CD4-positive, alpha-beta memory T cell (primary cell): ENCODE measurements around the gene AMIGO2. TPM values are rescaled to one million over a fixed set of nuclear protein-coding genes. Genes with fewer than 3 reads are reported as not detected.

Source experiments
- CTCF ChIA-PET: fragments of 350-600 bp; sonication (Branson Sonifier 250); formaldehyde crosslinking; loops from one replicate; lab custom pipeline; 2021; ENCODE audit warnings: inconsistent platforms; ENCODE audit not compliant: partially characterized antibody; lab: Charles Lee
- POLR2A ChIA-PET: fragments of 350-600 bp; sonication (Branson Sonifier 250); formaldehyde crosslinking; loops from one replicate; lab custom pipeline; 2021; ENCODE audit not compliant: partially characterized antibody; lab: Charles Lee
- DNase-seq, 5 donors: peaks; one replicate each; pipeline versions ENCODE4 v3.0.0 to v3.0.0-alpha.2; 2020 to 2022; ENCODE audit warnings: mixed read lengths in 1 of 5
- H3K27ac ChIP-seq: one replicate; pipeline ENCODE4 v1.7.0; 2013; ENCODE audit warnings: low read depth, low read length
- H3K27me3 ChIP-seq: 2 replicates; pipeline ENCODE4 v1.7.0; 2013; ENCODE audit warnings: mild to moderate bottlenecking, low read length, moderate library complexity; ENCODE audit not compliant: insufficient read depth
- H3K36me3 ChIP-seq: 2 replicates; pipeline ENCODE4 v1.7.0; 2013; ENCODE audit warnings: mild to moderate bottlenecking, low read length, moderate library complexity; ENCODE audit not compliant: insufficient read depth
- H3K4me1 ChIP-seq: 2 replicates; pipeline ENCODE4 v1.7.0; 2013; ENCODE audit warnings: mild to moderate bottlenecking, low read length, moderate library complexity; ENCODE audit not compliant: insufficient read depth
- H3K4me3 ChIP-seq, 2 donors: one replicate each; pipeline ENCODE4 v1.7.0; 2013; ENCODE audit warnings: low read length in 2 of 2, mild to moderate bottlenecking in 1 of 2
- H3K9me3 ChIP-seq, 2 donors: one replicate each; pipeline ENCODE4 v1.7.0; 2013; ENCODE audit warnings: low read length in 2 of 2, control low read depth in 1 of 2; ENCODE audit not compliant: control insufficient read depth in 1 of 2
- H3K27ac Mint-ChIP-seq, 7 donors: one replicate each; pipeline ENCODE4 v1.8.0; 2020 to 2021; ENCODE audit warnings: mixed read lengths in 7 of 7, mild to moderate bottlenecking in 6 of 7, inconsistent platforms in 3 of 7, moderate library complexity in 3 of 7
- H3K27me3 Mint-ChIP-seq, 2 donors: one replicate each; pipeline ENCODE4 v1.8.0; 2020 to 2021; ENCODE audit warnings: mixed read lengths in 2 of 2
- H3K36me3 Mint-ChIP-seq, 2 donors: one replicate each; pipeline ENCODE4 v1.8.0; 2020 to 2021; ENCODE audit warnings: mixed read lengths in 2 of 2, inconsistent platforms in 1 of 2, mild to moderate bottlenecking in 1 of 2
- H3K4me1 Mint-ChIP-seq, 4 donors: one replicate each; pipeline ENCODE4 v1.8.0; 2020 to 2021; ENCODE audit warnings: mixed read lengths in 4 of 4, mild to moderate bottlenecking in 1 of 4
- H3K4me3 Mint-ChIP-seq, 8 donors: one replicate each; pipeline ENCODE4 v1.8.0; 2020 to 2021; ENCODE audit warnings: mixed read lengths in 8 of 8, mild to moderate bottlenecking in 7 of 8, moderate library complexity in 6 of 8, inconsistent platforms in 3 of 8
- H3K9me3 Mint-ChIP-seq, 8 donors: one replicate each; pipeline ENCODE4 v1.8.0; 2020 to 2021; ENCODE audit warnings: mixed read lengths in 8 of 8, mild to moderate bottlenecking in 5 of 8, inconsistent platforms in 3 of 8, moderate library complexity in 1 of 8
- intact Hi-C: fragments of 100-400 bp; cut with micrococcal nuclease; formaldehyde crosslinking; loops from one replicate; pipeline ENCODE4 v1.15.1; 2023
- polyA plus RNA-seq, 2 donors: library from polyadenylated mRNA; unstranded; fragments of 300-500 nt; fragmentation: Illumina TruSeq; gene quantifications; one replicate each; pipeline ENCODE4 v1.2.3, GENCODE V29; 2021
- total RNA-seq, 2 experiments: library from RNA; stranded (reverse); gene quantifications; one replicate each; pipeline ENCODE4 v1.2.3, GENCODE V29; 2021

AMIGO2 gene
- total and polyA plus RNA-seq, 4 experiments from 2014 or later: 12.8 to 17.0 (median 14.1) TPM

GRCh38 chr12:47038270-47038748 lies 41.5 kb downstream of the AMIGO2 start:
- H3K36me3 Mint-ChIP-seq: no peaks in the 10 kb centered on the region
- POLR2A ChIA-PET: no interaction called here
- CTCF ChIA-PET: interaction anchor here (1.1 to 7.3 kb wide), 3 partner anchors 14 to 359 kb away, joined by 3 to 199 read pairs (median 4); no protein-coding TSS in a partner anchor
- H3K27me3 Mint-ChIP-seq: peaks cover 0 to 3% of the 10 kb centered on the region in 2 donors
- Histone ChIP-seq H3K4me1 (peaks cover 6% of the 10 kb centered on the region), H3K9me3 (no peaks in the 10 kb centered on the region), H3K36me3 (no peaks in the 10 kb centered on the region), H3K27ac (no peak overlapping the region), H3K4me3 (no peak overlapping the region), H3K27me3 (no peaks in the 10 kb centered on the region)
- DNase-seq: no peak
- intact Hi-C loops: no loop called here
- no peak overlapping the region for H3K4me3 Mint-ChIP-seq
- H3K9me3 Mint-ChIP-seq: peaks cover 0 to 3% (median 0%) of the 10 kb centered on the region in 8 donors
- H3K4me1 Mint-ChIP-seq: peaks cover under 1 to 3% (median 1%) of the 10 kb centered on the region in 4 donors
- no peak overlapping the region for H3K27ac Mint-ChIP-seq

- Histone ChIP-seq H3K27ac (no peak overlapping the region), H3K36me3 (no peaks in the 10 kb centered on the region), H3K4me1 (peaks cover 10% of the 10 kb centered on the region), H3K27me3 (no peaks in the 10 kb centered on the region), H3K4me3 (no peak overlapping the region), H3K9me3 (no peaks in the 10 kb centered on the region)
- ChIA-PET CTCF (interaction anchor here (1.4 to 7.3 kb wide), 4 partner anchors 9 to 373 kb away, joined by 3 to 199 read pairs (median 6); no protein-coding TSS in a partner anchor), POLR2A (no interaction called here)
- Mint-ChIP-seq H3K9me3 (peaks cover 0 to 2% (median 0%) of the 10 kb centered on the region in 8 donors), H3K27me3 (peaks cover 0 to 3% of the 10 kb centered on the region in 2 donors), H3K27ac (no peak overlapping the region), H3K4me1 (peaks cover 8 to 11% (median 9%) of the 10 kb centered on the region in 4 donors), H3K4me3 (no peak overlapping the region), H3K36me3 (no peaks in the 10 kb centered on the region)
- intact Hi-C loops: no loop called here
- DNase-seq: no peak
These were observed 44.3 kb downstream of the AMIGO2 start for GRCh38 chr12:47035484-47035883.

GRCh38 chr12:47034661-47035060 lies 45.1 kb downstream of the AMIGO2 start:
- H3K36me3 Mint-ChIP-seq: no peaks in the 10 kb centered on the region
- H3K27ac Mint-ChIP-seq: peak overlapping the region in 1 of 7 donors; percentile 7
- no peaks in the 10 kb centered on the region for H3K36me3 ChIP-seq
- no peak overlapping the region for H3K4me3 Mint-ChIP-seq
- DNase-seq: no peak
- H3K9me3 Mint-ChIP-seq: peaks cover 0 to 2% (median 0%) of the 10 kb centered on the region in 8 donors
- H3K9me3 ChIP-seq: no peaks in the 10 kb centered on the region
- no peak overlapping the region for H3K4me3 ChIP-seq
- H3K4me1 ChIP-seq: peaks cover 10% of the 10 kb centered on the region
- CTCF ChIA-PET: interaction anchor here (1.1 to 7.3 kb wide), 9 partner anchors 8 to 603 kb away, joined by 3 to 199 read pairs (median 28); no protein-coding TSS in a partner anchor
- peaks cover 8 to 14% (median 10%) of the 10 kb centered on the region in 4 donors for H3K4me1 Mint-ChIP-seq
- no peaks in the 10 kb centered on the region for H3K27me3 ChIP-seq
- POLR2A ChIA-PET: interaction anchor here (1.4 kb wide), 2 partner anchors 273 to 363 kb away, joined by 4 to 7 read pairs; no protein-coding TSS in a partner anchor
- H3K27ac ChIP-seq: no peak overlapping the region
- no peaks in the 10 kb centered on the region for H3K27me3 Mint-ChIP-seq
- intact Hi-C loops: loop anchor here (5.0 kb wide), 1 partner anchor 618 kb away; no protein-coding TSS in a partner anchor

- H3K27me3 ChIP-seq: no peaks in the 10 kb centered on the region
- peaks cover 10% of the 10 kb centered on the region for H3K4me1 ChIP-seq
- intact Hi-C loops: loop anchor here (2.0 to 5.0 kb wide), 4 partner anchors 45 to 618 kb away; partner anchors contain the start of genes AMIGO2 and PCED1B
- Mint-ChIP-seq H3K4me3 (no peak overlapping the region), H3K9me3 (peaks cover 0 to 2% (median 0%) of the 10 kb centered on the region in 8 donors), H3K36me3 (no peaks in the 10 kb centered on the region), H3K27ac (no peak overlapping the region), H3K4me1 (peaks cover 8 to 16% (median 10%) of the 10 kb centered on the region in 4 donors), H3K27me3 (no peaks in the 10 kb centered on the region)
- no peaks in the 10 kb centered on the region for H3K9me3 ChIP-seq
- H3K4me3 ChIP-seq: no peak overlapping the region
- ChIA-PET POLR2A (interaction anchor here (0.8 to 1.7 kb wide), 5 partner anchors 44 to 364 kb away, joined by 3 to 7 read pairs (median 4); no protein-coding TSS in a partner anchor), CTCF (interaction anchor here (0.6 to 7.3 kb wide), 26 partner anchors 9 to 1364 kb away, joined by 3 to 199 read pairs (median 8); partner anchors contain the start of gene PCED1B)
- no peaks in the 10 kb centered on the region for H3K36me3 ChIP-seq
- no peak for DNase-seq
- no peak overlapping the region for H3K27ac ChIP-seq
These were observed 45.8 kb downstream of the AMIGO2 start for GRCh38 chr12:47033789-47034555.

- H3K4me3 Mint-ChIP-seq: peak overlapping the region in 1 of 8 donors; percentile 61
- Histone ChIP-seq H3K4me1 (peaks cover 10% of the 10 kb centered on the region), H3K36me3 (no peaks in the 10 kb centered on the region), H3K9me3 (no peaks in the 10 kb centered on the region), H3K27me3 (no peaks in the 10 kb centered on the region), H3K4me3 (no peak overlapping the region), H3K27ac (no peak overlapping the region)
- CTCF ChIA-PET: interaction anchor here (0.9 to 7.3 kb wide), 54 partner anchors 9 to 709 kb away, joined by 3 to 199 read pairs (median 4); partner anchors contain the start of gene PCED1B
- H3K4me1 Mint-ChIP-seq: peaks cover 8 to 16% (median 10%) of the 10 kb centered on the region in 4 donors
- POLR2A ChIA-PET: interaction anchor here (0.8 to 1.7 kb wide), 9 partner anchors 45 to 654 kb away, joined by 3 to 15 read pairs (median 4); no protein-coding TSS in a partner anchor
- H3K27me3 Mint-ChIP-seq: no peaks in the 10 kb centered on the region
- H3K36me3 Mint-ChIP-seq: no peaks in the 10 kb centered on the region
- H3K27ac Mint-ChIP-seq: peak overlapping the region in 1 of 7 donors; percentile 50
- DNase-seq: no peak
- intact Hi-C loops: loop anchor here (2.0 to 5.0 kb wide), 4 partner anchors 46 to 619 kb away; partner anchors contain the start of genes AMIGO2 and PCED1B
- H3K9me3 Mint-ChIP-seq: peaks cover 0 to 2% (median 0%) of the 10 kb centered on the region in 8 donors
These were observed 46.7 kb downstream of the AMIGO2 start for GRCh38 chr12:47033081-47033480.

GRCh38 chr12:47032644-47033043 lies 47.1 kb downstream of the AMIGO2 start:
- DNase-seq: peak; percentile 33 to 65 (median 56)
- no peaks in the 10 kb centered on the region for H3K36me3 Mint-ChIP-seq
- Histone ChIP-seq H3K27ac (no peak overlapping the region), H3K4me1 (peaks cover 10% of the 10 kb centered on the region), H3K36me3 (no peaks in the 10 kb centered on the region), H3K27me3 (no peaks in the 10 kb centered on the region), H3K4me3 (no peak overlapping the region), H3K9me3 (no peaks in the 10 kb centered on the region)
- POLR2A ChIA-PET: interaction anchor here (0.6 to 1.7 kb wide), 10 partner anchors 46 to 654 kb away, joined by 3 to 15 read pairs (median 4); no protein-coding TSS in a partner anchor
- CTCF ChIA-PET: interaction anchor here (0.6 to 7.3 kb wide), 64 partner anchors 9 to 709 kb away, joined by 3 to 199 read pairs (median 4); partner anchors contain the start of gene PCED1B
- no peaks in the 10 kb centered on the region for H3K27me3 Mint-ChIP-seq
- H3K4me1 Mint-ChIP-seq: peaks cover 8 to 16% (median 10%) of the 10 kb centered on the region in 4 donors
- intact Hi-C loops: loop anchor here (1.0 to 5.0 kb wide), 9 partner anchors 46 to 654 kb away; partner anchors contain the start of genes AMIGO2 and PCED1B
- H3K9me3 Mint-ChIP-seq: peaks cover 0 to 2% (median 0%) of the 10 kb centered on the region in 8 donors
- no peak overlapping the region for H3K4me3 Mint-ChIP-seq
- peak overlapping the region in 1 of 7 donors; percentile 1 for H3K27ac Mint-ChIP-seq
